NCI-H82 treated with DMSO at 0.1 percent for 48 hours (cell line): ENCODE results near the gene FRMPD4.
"Not testable (repeated sequence)": the region's sequence is repeated elsewhere in the genome, so short reads cannot be mapped to it uniquely, and the experiment has no call there.

Source experiments
- DNase-seq: peaks from one replicate; lab custom pipeline; 2025; ENCODE audit not compliant: unreplicated experiment; lab: John Stamatoyannopoulos, UW

Gene FRMPD4

GRCh38 chrX:12494400-12495138 lies 356.3 kb downstream of the FRMPD4 start:
- no peak for DNase-seq

GRCh38 chrX:12496343-12496742 lies 358.1 kb downstream of the FRMPD4 start:
- no peak for DNase-seq

GRCh38 chrX:12497832-12498591 lies 359.7 kb downstream of the FRMPD4 start:
- no peak for DNase-seq

- DNase-seq, result no peak
These were observed 366.9 kb downstream of the FRMPD4 start for GRCh38 chrX:12505127-12505526.

- not testable (repeated sequence) for DNase-seq
These were observed 377.1 kb downstream of the FRMPD4 start for GRCh38 chrX:12515384-12515783.

- DNase-seq, result no peak
These were observed 388.0 kb downstream of the FRMPD4 start for GRCh38 chrX:12526306-12526705.

- not testable (repeated sequence) for DNase-seq
These were observed 399.8 kb downstream of the FRMPD4 start for GRCh38 chrX:12538096-12538495.

GRCh38 chrX:12542251-12542650 lies 404.0 kb downstream of the FRMPD4 start:
- DNase-seq, result not testable (repeated sequence)

GRCh38 chrX:12548341-12548740 lies 410.1 kb downstream of the FRMPD4 start:
- no peak for DNase-seq

GRCh38 chrX:12548746-12549145 lies 410.5 kb downstream of the FRMPD4 start:
- no peak for DNase-seq

GRCh38 chrX:12554206-12554605 lies 415.9 kb downstream of the FRMPD4 start:
- no peak for DNase-seq

GRCh38 chrX:12563121-12563520 lies 424.8 kb downstream of the FRMPD4 start:
- DNase-seq, result no peak

GRCh38 chrX:12564221-12564620 lies 425.9 kb downstream of the FRMPD4 start:
- no peak for DNase-seq

- DNase-seq, result peak; percentile 0
These were observed 429.6 kb downstream of the FRMPD4 start for GRCh38 chrX:12567857-12568256.

GRCh38 chrX:12570859-12571501 lies 432.7 kb downstream of the FRMPD4 start:
- no peak for DNase-seq

GRCh38 chrX:12579311-12579710 lies 441.0 kb downstream of the FRMPD4 start:
- DNase-seq, result peak; percentile 25

- DNase-seq, result no peak
These were observed 442.3 kb downstream of the FRMPD4 start for GRCh38 chrX:12580548-12580947.

GRCh38 chrX:12581546-12581945 lies 443.3 kb downstream of the FRMPD4 start:
- no peak for DNase-seq

- no peak for DNase-seq
These were observed 444.4 kb downstream of the FRMPD4 start for GRCh38 chrX:12582649-12583048.

- DNase-seq, result no peak
These were observed 445.3 kb downstream of the FRMPD4 start for GRCh38 chrX:12583543-12583942.

- DNase-seq, result no peak
These were observed 457.4 kb downstream of the FRMPD4 start for GRCh38 chrX:12595720-12596119.

- DNase-seq, result no peak
These were observed 471.8 kb downstream of the FRMPD4 start for GRCh38 chrX:12610079-12610478.
